Sciatic nerve (tissue), 2 donors: Measurements from ENCODE around the gene UQCRC2. TPM values are rescaled to one million over a fixed set of nuclear protein-coding genes. Genes with fewer than 3 reads are reported as not detected.
A peak's percentile ranks its signal among the peaks of the same experiment; 100 is the strongest.
"Not testable (repeated sequence)": the region's sequence is repeated elsewhere in the genome, so short reads cannot be mapped to it uniquely, and the experiment has no call there.

Source experiments
- ATAC-seq: fragments of 200-7000 bp; cut with Tn5 transposase; one replicate; pipeline ENCODE4 v1.9.1; 2020; ENCODE audit warnings: mild to moderate bottlenecking, moderate library complexity
- DNase-seq: peaks from one replicate; pipeline ENCODE4 v3.0.0-alpha.2; 2020; ENCODE audit warnings: low spot score
- intact Hi-C: fragments of 100-400 bp; cut with DNase I; formaldehyde crosslinking; loops from one replicate; pipeline ENCODE4 v1.14.2; 2022
- total RNA-seq: library from RNA; stranded (reverse); fragmentation: NEBNext Ultra II Directional; extraction: Animal tissue kit (Norgen Biotek cat#: 25700); gene quantifications from one replicate; pipeline ENCODE4 v1.2.1, GENCODE V29; 2021
- donor health status: DM: no; HTN: no; CAD: no.
- donor health status: DM: no; HTN: no; CAD: no.

UQCRC2 gene
- total RNA-seq: 169 TPM

- peak; percentile 98 for ATAC-seq
- intact Hi-C loops: no loop called here
- peak; percentile 89 for DNase-seq
These were observed at the start of gene UQCRC2 for GRCh38 chr16:21952793-21953540. Gene UQCRC2, plus strand, starts transcription at chr16:21953361. Its CDS starts 63 bp downstream, at chr16:21953424.

- intact Hi-C loops, DNase-seq, ATAC-seq: not testable (repeated sequence)
These were observed 20.5 kb upstream of the UQCRC2 start for GRCh38 chr16:21932650-21933049.

GRCh38 chr16:21933316-21933715, 19.8 kb upstream of the UQCRC2 start:
- DNase-seq, ATAC-seq, intact Hi-C loops: not testable (repeated sequence)

GRCh38 chr16:21933790-21934189, 19.4 kb upstream of the UQCRC2 start:
- intact Hi-C loops, DNase-seq, ATAC-seq: not testable (repeated sequence)

- ATAC-seq: peak; percentile 57
- DNase-seq, intact Hi-C loops: not testable (repeated sequence)
These were observed 16.9 kb upstream of the UQCRC2 start for GRCh38 chr16:21936216-21936615.

- intact Hi-C loops: no loop called here
- no peak for ATAC-seq
- no peak for DNase-seq
These were observed 15.8 kb upstream of the UQCRC2 start for GRCh38 chr16:21937336-21937829.

GRCh38 chr16:21940570-21940969, 12.6 kb upstream of the UQCRC2 start:
- intact Hi-C loops: no loop called here
- ATAC-seq (no peak), DNase-seq (no peak)

GRCh38 chr16:21943571-21943970, 9.6 kb upstream of the UQCRC2 start:
- no peak for DNase-seq
- intact Hi-C loops: no loop called here
- ATAC-seq: no peak

GRCh38 chr16:21946889-21947635, 6.1 kb upstream of the UQCRC2 start:
- ATAC-seq: no peak
- intact Hi-C loops: no loop called here
- DNase-seq: no peak

- DNase-seq: no peak
- intact Hi-C loops: no loop called here
- no peak for ATAC-seq
These were observed 3.4 kb upstream of the UQCRC2 start for GRCh38 chr16:21949713-21950260.

GRCh38 chr16:21950782-21951521, 2.2 kb upstream of the UQCRC2 start:
- ATAC-seq (no peak), DNase-seq (no peak)
- intact Hi-C loops: no loop called here

- peak; percentile 79 for ATAC-seq
- intact Hi-C loops: no loop called here
- peak; percentile 82 for DNase-seq
These were observed 945 bp upstream of the UQCRC2 start for GRCh38 chr16:21952040-21952792.

GRCh38 chr16:21953541-21953902, 361 bp downstream of the UQCRC2 start:
- intact Hi-C loops: no loop called here
- no peak for DNase-seq
- ATAC-seq: peak; percentile 52

GRCh38 chr16:21957714-21958346, 4.7 kb downstream of the UQCRC2 start:
- intact Hi-C loops: no loop called here
- DNase-seq (no peak), ATAC-seq (no peak)

- intact Hi-C loops: no loop called here
- ATAC-seq (no peak), DNase-seq (no peak)
These were observed 5.9 kb downstream of the UQCRC2 start for GRCh38 chr16:21959050-21959449.

GRCh38 chr16:21962475-21962874, 9.3 kb downstream of the UQCRC2 start:
- ATAC-seq (no peak), DNase-seq (no peak)
- intact Hi-C loops: no loop called here

- intact Hi-C loops: no loop called here
- DNase-seq (no peak), ATAC-seq (no peak)
These were observed 10.7 kb downstream of the UQCRC2 start for GRCh38 chr16:21963887-21964286.

GRCh38 chr16:21964353-21964752, 11.2 kb downstream of the UQCRC2 start:
- ATAC-seq: no peak
- intact Hi-C loops: no loop called here

More at GRCh38 chr16:21964353-21964752, 11.2 kb downstream of the UQCRC2 start:
- DNase-seq: no peak
